ENCODE data around the gene PHLPP1. TPM values are rescaled to one million over a fixed set of nuclear protein-coding genes. Genes with fewer than 3 reads are reported as not detected.

Gene PHLPP1
- total and polyA plus RNA-seq, 9 of the 15 experiments (the other 6 are each of a cell fraction or from before 2014, with no cell fraction given): 0.56 to 9.0 (median 4.5) TPM

GRCh38 chr18:62898359-62898758 is 183.0 kb downstream of the PHLPP1 start (continued):
- no peak for TF ChIP-seq ZNF280A (IDR thresholded peaks at IDR 0.05; ENCODE audit: low read depth, partially characterized antibody)
- TF ChIP-seq ZFX (CRISPR knock-in tag; IDR thresholded peaks at IDR 0.05): no peak
- TF ChIP-seq ADNP (tag; IDR thresholded peaks at IDR 0.05): no peak
- TF ChIP-seq ELF2 (CRISPR knock-in tag; IDR thresholded peaks at IDR 0.05): no peak
- TF ChIP-seq FOXM1 (IDR thresholded peaks at IDR 0.05; ENCODE audit: low read depth): no peak
- TF ChIP-seq FOXM1 (CRISPR knock-in tag; IDR thresholded peaks at IDR 0.05; ENCODE audit: low read depth): no peak
- TF ChIP-seq ETV1 (tag; conservative IDR thresholded peaks at IDR 0.05; ENCODE audit: low read depth): no peak
- no peak for TF ChIP-seq POLR2H (tag; IDR thresholded peaks at IDR 0.05; ENCODE audit: low read depth)
- no peak for TF ChIP-seq FOSL1 (tag; conservative IDR thresholded peaks at IDR 0.05)
- no peak for TF ChIP-seq CREM (IDR thresholded peaks at IDR 0.05; ENCODE audit: low read depth)
- no peak for TF ChIP-seq MEF2D (tag; conservative IDR thresholded peaks at IDR 0.05; ENCODE audit: low read depth)

GRCh38 chr18:62899534-62899933 is 184.2 kb downstream of the PHLPP1 start:
- Histone ChIP-seq H3K79me2 (ENCODE audit: control insufficient read depth, insufficient read depth, low read length) (no peaks in the 10 kb centered on the region), H3K36me3 (ENCODE audit: control insufficient read depth, insufficient read depth, low read length) (peaks cover 27% of the 10 kb centered on the region; the same call in 1 of the 3 replicates), H3K4me3 (no peak overlapping the region), H3K9me3 (replicated peaks; ENCODE audit: control insufficient read depth, insufficient read depth, low read depth, low read length) (no peaks in the 10 kb centered on the region), H3K4me1 (replicated peaks in 1 of 2; ENCODE audit: control insufficient read depth in 2 of 2, insufficient read depth in 2 of 2, low read length in 2 of 2) (no peaks in the 10 kb centered on the region), H4K20me1 (replicated peaks; ENCODE audit: control insufficient read depth, insufficient read depth, low read length) (no peaks in the 10 kb centered on the region), H3K9ac (ENCODE audit: insufficient read depth in 1 of 2, low read depth in 2 of 2, low read length in 2 of 2) (no peak overlapping the region), H3K9me1 (ENCODE audit: control insufficient read depth, insufficient read depth, low read length) (no peaks in the 10 kb centered on the region), H2AFZ (ENCODE audit: low read depth, low read length) (no peak overlapping the region), H3K27ac (ENCODE audit: extremely low read depth, low read depth, low read length) (no peak overlapping the region), H3K27me3 (ENCODE audit: control insufficient read depth in 2 of 2, insufficient read depth in 2 of 2, low read length in 2 of 2) (no peaks in the 10 kb centered on the region), H3K4me2 (ENCODE audit: insufficient read depth, low read length) (no peak overlapping the region)
- CTCF ChIA-PET (ENCODE audit: low intra/inter-chr PET ratio): no interaction called here
- FAIRE-seq (no peak), ATAC-seq (no peak), DNase-seq (ENCODE audit: extremely low read depth in 1 of 4, low spot score in 3 of 4) (no peak)
- POLR2A ChIA-PET: no interaction called here
- in situ Hi-C loops (cut with MboI): no loop called here
- 91% methylated on average over 3 of the region's 5 CpGs for WGBS (ENCODE audit: insufficient coverage, low coverage, missing lambda C conversion rate)
- intact Hi-C loops (cut with micrococcal nuclease): no loop called here
- BruUV-seq (replicated peaks): no TSS peak
- TF ChIP-seq ZNF280A (IDR thresholded peaks at IDR 0.05; ENCODE audit: low read depth, partially characterized antibody) (no peak), ZNF232 (CRISPR knock-in tag; IDR thresholded peaks at IDR 0.05) (no peak), DIDO1 (tag; IDR thresholded peaks at IDR 0.05; ENCODE audit: low read depth) (no peak), ERF (CRISPR knock-in tag; IDR thresholded peaks at IDR 0.05) (no peak), ZNF586 (CRISPR knock-in tag; conservative IDR thresholded peaks at IDR 0.05) (no peak), ZKSCAN1 (IDR thresholded peaks at IDR 0.05; ENCODE audit: low read depth, low read length) (no peak), XRCC5 (IDR thresholded peaks at IDR 0.05; ENCODE audit: low read depth, low read length) (no peak), HNRNPUL1 (IDR thresholded peaks at IDR 0.05; ENCODE audit: low read length) (no peak), CREB1 (IDR thresholded peaks at IDR 0.05) (no peak), CREB1 (CRISPR knock-in tag; IDR thresholded peaks at IDR 0.05) (no peak), MEIS2 (IDR thresholded peaks at IDR 0.05; ENCODE audit: partially characterized antibody) (no peak), CHCHD3 (CRISPR knock-in tag; IDR thresholded peaks at IDR 0.05) (no peak), ZNF778 (CRISPR knock-in tag; IDR thresholded peaks at IDR 0.05) (no peak)
